Liver (tissue), 9 donors: Measurements from ENCODE around the gene F7. TPM values are rescaled to one million over a fixed set of nuclear protein-coding genes. Genes with fewer than 3 reads are reported as not detected.

Source experiments
- DNase-seq: peaks from one replicate; pipeline ENCODE4 v3.0.0-alpha.2; 2017; ENCODE audit warnings: low spot score
- H3K27ac ChIP-seq, 2 donors: one replicate each; pipeline ENCODE4 v1.7.0; 2013; ENCODE audit warnings: inconsistent platforms in 2 of 2, low read length in 2 of 2, control low read depth in 1 of 2, low read depth in 1 of 2, mild to moderate bottlenecking in 1 of 2
- H3K27me3 ChIP-seq, 4 donors: one replicate each; pipeline versions ENCODE4 v1.6.1 to v1.7.0; 2013; ENCODE audit warnings: low read length in 3 of 4, inconsistent platforms in 1 of 4, mild to moderate bottlenecking in 1 of 4, moderate library complexity in 1 of 4; ENCODE audit not compliant: control insufficient read depth in 4 of 4, insufficient read depth in 4 of 4
- H3K36me3 ChIP-seq, 4 donors: one replicate each; pipeline versions ENCODE4 v1.6.1 to v1.7.0; 2013; ENCODE audit warnings: low read length in 3 of 4, mild to moderate bottlenecking in 3 of 4, low read depth in 1 of 4, moderate library complexity in 1 of 4; ENCODE audit not compliant: control insufficient read depth in 4 of 4, insufficient read depth in 3 of 4
- H3K4me1 ChIP-seq, 4 donors: one replicate each; pipeline versions ENCODE4 v1.6.1 to v1.7.0; 2013; ENCODE audit warnings: low read length in 3 of 4, mild to moderate bottlenecking in 3 of 4, moderate library complexity in 1 of 4; ENCODE audit not compliant: control insufficient read depth in 4 of 4, insufficient read depth in 4 of 4
- H3K4me3 ChIP-seq, 3 donors: one replicate each; pipeline versions ENCODE4 v1.6.1 to v1.7.0; 2013; ENCODE audit warnings: low read length in 3 of 3, control low read depth in 1 of 3, low read depth in 1 of 3, mild to moderate bottlenecking in 1 of 3
- H3K9ac ChIP-seq, 2 donors: one replicate each; pipeline ENCODE4 v1.7.0; 2013; ENCODE audit warnings: low read length in 2 of 2, mild to moderate bottlenecking in 2 of 2, moderate library complexity in 2 of 2, control low read depth in 1 of 2, low read depth in 1 of 2
- H3K9me3 ChIP-seq, 4 donors: one replicate each; pipeline versions ENCODE4 v1.6.1 to v1.7.0; 2013; ENCODE audit warnings: low read length in 3 of 4; ENCODE audit not compliant: control insufficient read depth in 4 of 4
- ATF3 ChIP-seq: IDR thresholded peaks from 2 replicates; pipeline ENCODE4 v1.6.1; 2016; ENCODE audit warnings: antibody characterized with exemption
- FOXA1 ChIP-seq: IDR thresholded peaks from 2 replicates; pipeline ENCODE4 v1.6.1; 2016; ENCODE audit warnings: antibody characterized with exemption
- FOXA2 ChIP-seq: IDR thresholded peaks from 2 replicates; pipeline ENCODE4 v1.6.1; 2016; ENCODE audit warnings: antibody characterized with exemption
- GABPA ChIP-seq, 2 donors: IDR thresholded peaks in 1 of 2; conservative IDR thresholded peaks in 1 of 2; 2 replicates each; pipeline ENCODE4 v1.6.1; 2016; ENCODE audit warnings: antibody characterized with exemption in 2 of 2, mild to moderate bottlenecking in 1 of 2, moderate library complexity in 1 of 2
- HNF4A ChIP-seq, 2 donors: conservative IDR thresholded peaks; 2 replicates each; pipeline ENCODE4 v1.6.1; 2016; ENCODE audit warnings: antibody characterized with exemption in 2 of 2, mild to moderate bottlenecking in 2 of 2
- HNF4G ChIP-seq: IDR thresholded peaks from 2 replicates; pipeline ENCODE4 v1.6.1; 2016; ENCODE audit warnings: antibody characterized with exemption
- JUND ChIP-seq, 2 donors: IDR thresholded peaks; 2 replicates each; pipeline ENCODE4 v1.6.1; 2016; ENCODE audit warnings: antibody characterized with exemption in 2 of 2
- RAD21 ChIP-seq, 2 donors: IDR thresholded peaks; 2 replicates each; pipeline ENCODE4 v1.6.1; 2016; ENCODE audit warnings: antibody characterized with exemption in 2 of 2, mild to moderate bottlenecking in 2 of 2
- REST ChIP-seq: IDR thresholded peaks from 2 replicates; pipeline ENCODE4 v1.6.1; 2016; ENCODE audit warnings: antibody characterized with exemption, mild to moderate bottlenecking
- RXRA ChIP-seq, 2 donors: IDR thresholded peaks; 2 replicates each; pipeline ENCODE4 v1.6.1; 2017 to 2018; ENCODE audit warnings: antibody characterized with exemption in 2 of 2, mild to moderate bottlenecking in 1 of 2
- SP1 ChIP-seq: IDR thresholded peaks from 2 replicates; pipeline ENCODE4 v1.6.1; 2018; ENCODE audit warnings: antibody characterized with exemption, mild to moderate bottlenecking
- TAF1 ChIP-seq: conservative IDR thresholded peaks from 2 replicates; pipeline ENCODE4 v1.6.1; 2016; ENCODE audit warnings: antibody characterized with exemption, mild to moderate bottlenecking
- YY1 ChIP-seq: IDR thresholded peaks from 2 replicates; pipeline ENCODE4 v1.6.1; 2016; ENCODE audit warnings: antibody characterized with exemption, mild to moderate bottlenecking
- ZBTB33 ChIP-seq: IDR thresholded peaks from 2 replicates; pipeline ENCODE4 v1.6.1; 2016; ENCODE audit warnings: antibody characterized with exemption
- WGBS: extraction: QIAGEN DNeasy Blood & Tissue Kit; methylation state at CpG from one replicate; pipeline ENCODE4 v1.1.7; 2013; 5-methylcytosine and 5-hydroxymethylcytosine counted together
- polyA plus RNA-seq, 2 donors: library from polyadenylated mRNA; stranded (reverse) in 1 of 2; unstranded in 1 of 2; fragments of 200-250 nt in 1 of 2; fragments of >200 nt in 1 of 2; fragmentation: Nextera tagmentation in 1 of 2; extraction: Ambion mirVana in 1 of 2; gene quantifications; one replicate each; pipeline versions ENCODE4 v1.2.1 to v1.2.3, GENCODE V29; 2013 to 2015
- total RNA-seq, 2 donors: library from RNA; depleted of rRNA; stranded (reverse); fragments of >200 nt; gene quantifications; one replicate each; pipeline ENCODE4 v1.2.3, GENCODE V29; 2014
- TF ChIP-seq, protein P1 (sequence below): fragments of 150-350 bp; IDR thresholded peaks from 2 replicates; pipeline ENCODE4 v1.5.1; 2017; ENCODE audit warnings: improper control_type of control experiment, low read depth, low read length; ENCODE audit not compliant: missing input control
- TF ChIP-seq, protein P2 (sequence below): IDR thresholded peaks from 2 replicates; pipeline ENCODE4 v1.6.1; 2016; ENCODE audit warnings: antibody characterized with exemption
- donor health status: healthy.
- donor health status: healthy.
- donor health status: healthy.
- donor health status: healthy.
- donor health status: healthy.

F7 gene
- total and polyA plus RNA-seq, 4 donors = 46.6 to 92.6 (median 66.2) TPM

DNA sequence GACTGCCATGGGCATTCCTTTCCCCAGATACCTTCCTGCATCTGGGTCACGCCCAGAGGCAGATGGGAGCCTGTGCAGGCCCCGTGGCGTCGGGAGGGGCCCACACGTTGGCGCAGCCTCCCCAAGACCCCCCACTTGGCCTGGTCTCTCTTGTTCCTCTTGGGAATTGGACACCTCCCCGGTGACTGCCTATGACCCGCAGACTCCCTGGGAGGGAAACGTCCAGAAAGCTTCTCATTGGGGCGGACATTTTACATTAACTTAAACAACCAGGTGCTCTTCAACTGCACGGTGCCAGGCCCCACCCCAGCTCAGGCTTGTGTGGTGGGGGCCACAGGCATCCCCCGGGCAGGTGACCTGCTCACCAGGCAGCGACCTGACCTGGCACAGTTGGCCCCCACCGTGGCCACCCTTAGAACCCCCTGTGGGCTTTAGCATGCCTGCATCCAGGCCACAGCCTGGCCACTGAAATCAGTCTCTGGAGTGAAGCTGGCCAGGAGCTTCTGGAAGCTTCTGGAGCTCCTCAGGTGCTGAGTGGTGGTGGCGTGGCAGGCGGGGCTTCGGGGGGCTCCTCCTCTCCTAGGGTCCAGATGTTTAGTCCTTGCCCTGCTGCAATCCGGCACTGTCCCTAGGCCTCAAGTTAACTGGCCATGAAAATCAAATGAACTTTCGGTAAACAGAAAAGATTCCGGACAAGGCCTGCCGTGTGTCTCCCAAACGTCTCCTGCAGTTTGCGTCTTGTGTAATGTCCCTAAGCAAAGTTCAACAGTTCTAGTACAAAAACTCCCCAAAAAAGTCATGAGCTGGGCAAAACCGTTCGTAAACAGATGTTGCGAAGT, 44.3 kb downstream of the F7 start (continued):
- TF ChIP-seq REST (peak; percentile 81), HNF4G (peak; percentile 58), JUND (IDR thresholded peaks at IDR 0.05) (peak; percentile 40 to 63), ATF3 (peak; percentile 21), GABPA (IDR thresholded peaks at IDR 0.05 in 1 of 2, conservative IDR thresholded peaks at IDR 0.05 in 1 of 2) (peak in 1 of 2 donors; percentile 18), RAD21 (IDR thresholded peaks at IDR 0.05) (peak; percentile 52 to 53), HNF4A (conservative IDR thresholded peaks at IDR 0.05) (peak; percentile 88 to 90), SP1 (peak; percentile 92)

GRCh38 chr13:113150550-113151365, 45.2 kb downstream of the F7 start:
- no peak for TF ChIP-seq RXRA (IDR thresholded peaks at IDR 0.05)
- TF ChIP-seq RAD21 (IDR thresholded peaks at IDR 0.05) = no peak
- no peak for TF ChIP-seq FOXA1
- TF ChIP-seq JUND (IDR thresholded peaks at IDR 0.05) = no peak
- no peak for TF ChIP-seq YY1
- TF ChIP-seq, protein P1, sequence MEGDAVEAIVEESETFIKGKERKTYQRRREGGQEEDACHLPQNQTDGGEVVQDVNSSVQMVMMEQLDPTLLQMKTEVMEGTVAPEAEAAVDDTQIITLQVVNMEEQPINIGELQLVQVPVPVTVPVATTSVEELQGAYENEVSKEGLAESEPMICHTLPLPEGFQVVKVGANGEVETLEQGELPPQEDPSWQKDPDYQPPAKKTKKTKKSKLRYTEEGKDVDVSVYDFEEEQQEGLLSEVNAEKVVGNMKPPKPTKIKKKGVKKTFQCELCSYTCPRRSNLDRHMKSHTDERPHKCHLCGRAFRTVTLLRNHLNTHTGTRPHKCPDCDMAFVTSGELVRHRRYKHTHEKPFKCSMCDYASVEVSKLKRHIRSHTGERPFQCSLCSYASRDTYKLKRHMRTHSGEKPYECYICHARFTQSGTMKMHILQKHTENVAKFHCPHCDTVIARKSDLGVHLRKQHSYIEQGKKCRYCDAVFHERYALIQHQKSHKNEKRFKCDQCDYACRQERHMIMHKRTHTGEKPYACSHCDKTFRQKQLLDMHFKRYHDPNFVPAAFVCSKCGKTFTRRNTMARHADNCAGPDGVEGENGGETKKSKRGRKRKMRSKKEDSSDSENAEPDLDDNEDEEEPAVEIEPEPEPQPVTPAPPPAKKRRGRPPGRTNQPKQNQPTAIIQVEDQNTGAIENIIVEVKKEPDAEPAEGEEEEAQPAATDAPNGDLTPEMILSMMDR = no peak
- TF ChIP-seq REST = no peak
- TF ChIP-seq TAF1 = no peak
- TF ChIP-seq, protein P2, sequence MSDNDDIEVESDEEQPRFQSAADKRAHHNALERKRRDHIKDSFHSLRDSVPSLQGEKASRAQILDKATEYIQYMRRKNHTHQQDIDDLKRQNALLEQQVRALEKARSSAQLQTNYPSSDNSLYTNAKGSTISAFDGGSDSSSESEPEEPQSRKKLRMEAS = no peak
- TF ChIP-seq HNF4G = no peak
- no peak for TF ChIP-seq ZBTB33
- no peak for TF ChIP-seq ATF3
- TF ChIP-seq FOXA2 = no peak
- H3K27ac ChIP-seq = peak overlapping the region; percentile 81 to 90
- no peaks in the 10 kb centered on the region for H3K27me3 ChIP-seq
- peaks cover 9 to 39% (median 23%) of the 10 kb centered on the region in 4 donors for H3K4me1 ChIP-seq
- H3K36me3 ChIP-seq = peaks cover 0 to 5% (median 0%) of the 10 kb centered on the region in 4 donors
- H3K9ac ChIP-seq = peak overlapping the region; percentile 13 to 75
- H3K4me3 ChIP-seq = peak overlapping the region in 1 of 3 donors; percentile 15
- H3K9me3 ChIP-seq = no peaks in the 10 kb centered on the region
- WGBS = 72% methylated on average over 31 of the region's 31 CpGs
- no peak for DNase-seq
